Endodermal cell (in vitro differentiated cells): ENCODE data around the gene BCL11A. TPM values are rescaled to one million over a fixed set of nuclear protein-coding genes. Genes with fewer than 3 reads are reported as not detected.

Experiments used
- DNase-seq: peaks from one replicate; pipeline ENCODE4 v3.0.0-alpha.2; 2017
- H3K27ac ChIP-seq: 2 replicates; pipeline ENCODE4 v1.5.1; 2013; ENCODE audit warnings: mild to moderate bottlenecking, low read depth, low read length, moderate library complexity
- H3K27me3 ChIP-seq: 2 replicates; pipeline ENCODE4 v1.6.1; 2013; ENCODE audit warnings: mild to moderate bottlenecking, low read length, moderate library complexity; ENCODE audit not compliant: insufficient read depth, control insufficient read depth, poor library complexity, severe bottlenecking
- H3K36me3 ChIP-seq: 2 replicates; pipeline ENCODE4 v1.7.0; 2013; ENCODE audit warnings: mild to moderate bottlenecking, low read length, moderate library complexity; ENCODE audit not compliant: control insufficient read depth, insufficient read depth
- H3K4me1 ChIP-seq: one replicate; pipeline ENCODE4 v1.7.0; 2013; ENCODE audit warnings: low read length; ENCODE audit not compliant: control insufficient read depth, insufficient read depth
- H3K4me3 ChIP-seq: 2 replicates; pipeline ENCODE4 v1.5.1; 2013; ENCODE audit warnings: mild to moderate bottlenecking, low read length, moderate library complexity
- H3K9ac ChIP-seq: 2 replicates; pipeline ENCODE4 v1.6.1; 2013; ENCODE audit warnings: mild to moderate bottlenecking, low read length, moderate library complexity; ENCODE audit not compliant: poor library complexity, severe bottlenecking; ENCODE audit errors: extremely low read depth
- H3K9me3 ChIP-seq: 2 replicates; pipeline ENCODE4 v1.6.1; 2013; ENCODE audit warnings: mild to moderate bottlenecking, low read length, moderate library complexity; ENCODE audit not compliant: control insufficient read depth
- H3K27ac Mint-ChIP-seq: 2 replicates; pipeline ENCODE4 v1.8.0; 2020; ENCODE audit warnings: mixed read lengths
- H3K27me3 Mint-ChIP-seq: 2 replicates; pipeline ENCODE4 v1.8.0; 2021; ENCODE audit warnings: mild to moderate bottlenecking, mixed read lengths; ENCODE audit not compliant: insufficient read depth
- H3K36me3 Mint-ChIP-seq: 2 replicates; pipeline ENCODE4 v1.8.0; 2020; ENCODE audit warnings: low read depth, mixed read lengths
- H3K4me1 Mint-ChIP-seq: 2 replicates; pipeline ENCODE4 v1.8.0; 2020; ENCODE audit warnings: mixed read lengths
- H3K4me3 Mint-ChIP-seq: 2 replicates; pipeline ENCODE4 v1.8.0; 2020; ENCODE audit warnings: mild to moderate bottlenecking, moderate library complexity, mixed read lengths
- H3K9me3 Mint-ChIP-seq: 2 replicates; pipeline ENCODE4 v1.8.0; 2020; ENCODE audit warnings: mild to moderate bottlenecking, mixed read lengths
- CTCF ChIP-seq: fragments of 200-600 bp; sonication (generic); conservative IDR thresholded peaks from 2 replicates; pipeline ENCODE4 v1.5.0; 2021; ENCODE audit warnings: antibody characterized with exemption, mild to moderate bottlenecking
- WGBS, 2 experiments: methylation state at CpG; one replicate each; pipeline versions ENCODE4 v1.1.5 to v1.1.7; 2013; ENCODE audit warnings: missing lambda C conversion rate in 2 of 2, mixed read lengths in 1 of 2; ENCODE audit not compliant: insufficient coverage in 1 of 2, insufficient read length in 1 of 2; 5-methylcytosine and 5-hydroxymethylcytosine counted together
- total RNA-seq, 2 donors: library from RNA; stranded (reverse); fragmentation: NEBNext Ultra II Directional in 1 of 2; extraction: Animal tissue kit (Norgen Biotek cat#: 25700) in 1 of 2; gene quantifications; 2 replicates in 1 of 2; 3 replicates in 1 of 2; pipeline ENCODE4 v1.2.1, GENCODE V29; 2021

The BCL11A gene
- total RNA-seq, 2 donors from 2014 or later: 14.7 to 16.3 TPM

- Histone ChIP-seq H3K9me3 (no peaks in the 10 kb centered on the region), H3K27me3 (no peaks in the 10 kb centered on the region), H3K9ac (no peak overlapping the region), H3K4me1 (no peaks in the 10 kb centered on the region), H3K27ac (no peak overlapping the region), H3K4me3 (no peak overlapping the region), H3K36me3 (no peaks in the 10 kb centered on the region)
- TF ChIP-seq CTCF: no peak
- Mint-ChIP-seq H3K27me3 (peaks cover 11% of the 10 kb centered on the region), H3K36me3 (no peaks in the 10 kb centered on the region), H3K4me1 (peaks cover 8% of the 10 kb centered on the region), H3K27ac (no peak overlapping the region), H3K4me3 (no peak overlapping the region), H3K9me3 (no peaks in the 10 kb centered on the region)
- DNase-seq: no peak
- WGBS, 2 experiments: 50 to 91% methylated on average over 1 of the region's 1 CpG
These were observed 103.0 kb downstream of the BCL11A start for GRCh38 chr2:60450488-60450887.

- peaks cover 22% of the 10 kb centered on the region for H3K4me1 Mint-ChIP-seq
- Histone ChIP-seq H3K27ac (no peak overlapping the region), H3K4me1 (no peaks in the 10 kb centered on the region), H3K4me3 (no peak overlapping the region), H3K9me3 (no peaks in the 10 kb centered on the region), H3K36me3 (no peaks in the 10 kb centered on the region), H3K27me3 (no peaks in the 10 kb centered on the region), H3K9ac (no peak overlapping the region)
- H3K27me3 Mint-ChIP-seq: peaks cover 16% of the 10 kb centered on the region
- H3K9me3 Mint-ChIP-seq: no peaks in the 10 kb centered on the region
- no peak overlapping the region for H3K27ac Mint-ChIP-seq
- 100% methylated on average over 1 of the region's 1 CpG for WGBS, 2 experiments
- H3K4me3 Mint-ChIP-seq: no peak overlapping the region
- no peaks in the 10 kb centered on the region for H3K36me3 Mint-ChIP-seq
- no peak for TF ChIP-seq CTCF
- DNase-seq: no peak
These were observed 105.5 kb downstream of the BCL11A start for GRCh38 chr2:60447943-60448342.

- H3K4me3 ChIP-seq: no peak overlapping the region
- no peak for DNase-seq
- H3K9me3 ChIP-seq: no peaks in the 10 kb centered on the region
- Mint-ChIP-seq H3K9me3 (no peaks in the 10 kb centered on the region), H3K4me3 (no peak overlapping the region), H3K27ac (no peak overlapping the region), H3K27me3 (peaks cover 17% of the 10 kb centered on the region), H3K36me3 (no peaks in the 10 kb centered on the region), H3K4me1 (peaks cover 23% of the 10 kb centered on the region)
- TF ChIP-seq CTCF: no peak
- H3K4me1 ChIP-seq: no peaks in the 10 kb centered on the region
- no peak overlapping the region for H3K9ac ChIP-seq
- H3K36me3 ChIP-seq: no peaks in the 10 kb centered on the region
- H3K27me3 ChIP-seq: no peaks in the 10 kb centered on the region
- peak overlapping the region; percentile 44 for H3K27ac ChIP-seq
- 86 to 91% methylated on average over 8 of the region's 8 CpGs for WGBS, 2 experiments
These were observed 106.8 kb downstream of the BCL11A start for GRCh38 chr2:60446413-60447267.
